Ascending aorta (tissue), 2 donors: ENCODE data around the gene SEPTIN2. TPM values are rescaled to one million over a fixed set of nuclear protein-coding genes. Genes with fewer than 3 reads are reported as not detected.
"Not testable (repeated sequence)": the region's sequence is repeated elsewhere in the genome, so short reads cannot be mapped to it uniquely, and the experiment has no call there.

ENCODE experiments used
- DNase-seq, 2 donors: peaks; one replicate each; pipeline ENCODE4 v3.0.0-alpha.2; 2019; ENCODE audit warnings: low spot score in 2 of 2
- H3K27ac ChIP-seq, 2 donors: fragments of 200-600 bp; sonication (generic); one replicate each; pipeline ENCODE4 v1.5.1; 2016 to 2017; ENCODE audit warnings: mild to moderate bottlenecking in 1 of 2
- H3K27me3 ChIP-seq: fragments of 200-600 bp; sonication (generic); one replicate; pipeline ENCODE4 v1.5.1; 2017
- H3K36me3 ChIP-seq, 2 donors: fragments of 200-600 bp; sonication (generic); one replicate each; pipeline ENCODE4 v1.5.1; 2016
- H3K4me1 ChIP-seq, 2 donors: fragments of 200-600 bp; sonication (generic); one replicate each; pipeline ENCODE4 v1.5.1; 2016 to 2017; ENCODE audit warnings: mild to moderate bottlenecking in 1 of 2
- H3K4me3 ChIP-seq, 2 donors: fragments of 200-600 bp; sonication (generic); one replicate each; pipeline ENCODE4 v1.5.1; 2016 to 2017; ENCODE audit warnings: mild to moderate bottlenecking in 1 of 2
- H3K9me3 ChIP-seq, 2 donors: fragments of 200-600 bp; sonication (generic); one replicate each; pipeline ENCODE4 v1.5.1; 2016
- intact Hi-C: fragments of 100-400 bp; cut with DNase I; formaldehyde crosslinking; loops from one replicate; pipeline ENCODE4 v1.15.1; 2023
- total RNA-seq: library from RNA; depleted of rRNA; stranded (reverse); fragments of >200 nt; gene quantifications from one replicate; pipeline ENCODE4 v1.1.0, GENCODE V29; 2016
- TF ChIP-seq, protein P1 (sequence below), 3 experiments: fragments of 200-600 bp in 2 of 3; fragments of 450-650 bp in 1 of 3; sonication (generic) in 2 of 3; IDR thresholded peaks; one replicate each; pipeline ENCODE4 v1.5.1; 2016 to 2019; ENCODE audit warnings: antibody characterized with exemption in 3 of 3, mild to moderate bottlenecking in 1 of 3, moderate library complexity in 1 of 3

Gene SEPTIN2
- total RNA-seq, 1 donor from 2014 or later, result 248 TPM

DNA sequence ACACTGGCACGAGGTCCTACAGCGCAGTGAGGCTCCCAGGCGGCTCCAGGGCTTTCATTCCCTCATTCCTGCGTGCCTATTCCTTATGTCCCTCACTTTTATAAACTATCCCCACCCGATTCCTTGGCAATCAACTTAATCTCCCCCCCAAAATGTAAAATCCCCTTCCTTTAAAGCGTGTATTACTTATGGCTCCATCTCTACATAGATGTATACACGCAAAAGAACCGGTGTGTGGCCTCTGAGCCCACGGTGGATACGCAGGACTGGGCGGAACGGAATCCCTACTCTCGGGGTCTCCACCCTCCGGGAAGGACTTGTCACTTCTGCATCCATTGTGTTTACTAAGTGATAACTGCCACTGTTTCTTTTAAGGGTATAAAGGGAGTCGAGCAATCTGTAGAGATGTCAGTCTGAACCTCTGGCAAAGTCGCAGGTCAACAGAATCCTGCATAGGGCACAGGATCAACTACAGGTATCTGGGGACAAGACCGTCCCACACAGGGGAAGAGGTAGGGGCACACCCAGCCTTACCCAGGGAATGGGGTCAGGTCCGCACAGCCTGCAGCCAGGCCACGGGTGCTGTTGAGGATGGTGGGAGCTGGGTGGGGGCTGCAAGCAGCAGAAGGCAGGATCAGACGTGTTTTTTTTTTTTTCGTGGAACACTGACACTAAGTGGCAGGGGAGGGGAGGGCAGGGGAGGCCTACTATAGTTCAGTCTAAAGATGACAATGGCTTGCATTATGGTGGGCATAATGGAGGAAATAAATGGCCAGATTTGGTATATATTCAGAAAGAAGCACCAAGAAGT, 42.3 kb upstream of the SEPTIN2 start:
- no peaks in the 10 kb centered on the region for H3K27me3 ChIP-seq
- DNase-seq, result no peak
- TF ChIP-seq, protein P1, sequence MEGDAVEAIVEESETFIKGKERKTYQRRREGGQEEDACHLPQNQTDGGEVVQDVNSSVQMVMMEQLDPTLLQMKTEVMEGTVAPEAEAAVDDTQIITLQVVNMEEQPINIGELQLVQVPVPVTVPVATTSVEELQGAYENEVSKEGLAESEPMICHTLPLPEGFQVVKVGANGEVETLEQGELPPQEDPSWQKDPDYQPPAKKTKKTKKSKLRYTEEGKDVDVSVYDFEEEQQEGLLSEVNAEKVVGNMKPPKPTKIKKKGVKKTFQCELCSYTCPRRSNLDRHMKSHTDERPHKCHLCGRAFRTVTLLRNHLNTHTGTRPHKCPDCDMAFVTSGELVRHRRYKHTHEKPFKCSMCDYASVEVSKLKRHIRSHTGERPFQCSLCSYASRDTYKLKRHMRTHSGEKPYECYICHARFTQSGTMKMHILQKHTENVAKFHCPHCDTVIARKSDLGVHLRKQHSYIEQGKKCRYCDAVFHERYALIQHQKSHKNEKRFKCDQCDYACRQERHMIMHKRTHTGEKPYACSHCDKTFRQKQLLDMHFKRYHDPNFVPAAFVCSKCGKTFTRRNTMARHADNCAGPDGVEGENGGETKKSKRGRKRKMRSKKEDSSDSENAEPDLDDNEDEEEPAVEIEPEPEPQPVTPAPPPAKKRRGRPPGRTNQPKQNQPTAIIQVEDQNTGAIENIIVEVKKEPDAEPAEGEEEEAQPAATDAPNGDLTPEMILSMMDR (IDR thresholded peaks at IDR 0.05), result no peak
- peaks cover 14 to 25% of the 10 kb centered on the region in 2 donors for H3K4me1 ChIP-seq
- H3K36me3 ChIP-seq, result peaks cover 0 to under 1% of the 10 kb centered on the region in 2 donors
- H3K27ac ChIP-seq, result peak overlapping the region; percentile 95 to 98
- intact Hi-C loops, result loop anchor here (2.0 to 10.0 kb wide), 4 partner anchors 83 to 279 kb away; partner anchors contain the start of genes FARP2, PASK and SNED1
- no peaks in the 10 kb centered on the region for H3K9me3 ChIP-seq
- H3K4me3 ChIP-seq, result peak overlapping the region; percentile 98 to 100

DNA sequence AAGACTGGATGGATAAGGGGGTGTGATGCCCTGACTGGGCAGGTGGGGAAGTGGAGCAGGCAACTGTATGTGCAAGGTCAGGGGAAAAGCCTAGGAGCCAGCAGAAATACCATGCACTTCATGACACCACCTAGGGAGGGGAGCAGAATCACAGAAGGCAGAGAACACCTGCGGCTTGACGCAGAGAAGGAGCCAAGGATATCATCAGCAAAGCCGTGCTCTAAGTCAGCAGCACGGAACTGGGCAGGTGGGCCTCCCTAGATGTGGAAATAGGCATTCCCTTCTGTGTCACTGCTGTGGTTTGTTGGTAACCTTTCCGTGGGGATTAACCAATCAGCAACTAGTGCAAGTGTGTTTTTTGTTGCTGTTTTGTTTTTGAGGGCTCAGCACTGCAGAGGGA, 41.6 kb upstream of the SEPTIN2 start:
- intact Hi-C loops, result loop anchor here (5.0 to 10.0 kb wide), 3 partner anchors 118 to 279 kb away; partner anchors contain the start of genes PASK and SNED1
- no peaks in the 10 kb centered on the region for H3K36me3 ChIP-seq
- H3K4me1 ChIP-seq, result peaks cover 14 to 21% of the 10 kb centered on the region in 2 donors
- no peaks in the 10 kb centered on the region for H3K9me3 ChIP-seq
- TF ChIP-seq, protein P1 (IDR thresholded peaks at IDR 0.05), result no peak
- H3K4me3 ChIP-seq, result no peak overlapping the region
- H3K27ac ChIP-seq, result no peak overlapping the region
- H3K27me3 ChIP-seq, result no peaks in the 10 kb centered on the region
- no peak for DNase-seq

DNA sequence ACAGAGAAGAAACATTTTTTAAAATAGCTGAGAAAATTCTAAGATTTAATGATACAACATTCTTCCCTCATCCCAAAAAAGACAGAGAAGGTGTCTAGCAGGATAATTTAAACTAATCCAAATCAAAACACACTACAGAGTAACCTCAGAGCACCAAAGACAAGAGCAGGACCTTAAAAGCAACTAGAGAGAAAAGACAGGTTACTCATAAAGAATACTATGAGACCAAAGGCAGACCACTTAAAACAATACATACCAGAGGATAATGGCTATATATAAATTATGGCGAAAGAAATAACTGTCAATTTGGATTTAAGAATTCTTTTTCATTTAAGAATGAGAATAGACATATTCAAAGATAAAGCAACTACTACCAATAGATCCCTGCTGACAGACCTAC, 40.2 kb upstream of the SEPTIN2 start:
- TF ChIP-seq, protein P1 (IDR thresholded peaks at IDR 0.05), result no peak
- Histone ChIP-seq H3K4me3 (no peak overlapping the region), H3K27ac (no peak overlapping the region), H3K9me3 (no peaks in the 10 kb centered on the region), H3K36me3 (no peaks in the 10 kb centered on the region), H3K4me1 (peaks cover 7 to 9% of the 10 kb centered on the region in 2 donors), H3K27me3 (no peaks in the 10 kb centered on the region)
- DNase-seq, result no peak
- intact Hi-C loops, result loop anchor here (10.0 kb wide), 1 partner anchor 281 kb away; the partner anchor contains the start of gene SNED1

DNA sequence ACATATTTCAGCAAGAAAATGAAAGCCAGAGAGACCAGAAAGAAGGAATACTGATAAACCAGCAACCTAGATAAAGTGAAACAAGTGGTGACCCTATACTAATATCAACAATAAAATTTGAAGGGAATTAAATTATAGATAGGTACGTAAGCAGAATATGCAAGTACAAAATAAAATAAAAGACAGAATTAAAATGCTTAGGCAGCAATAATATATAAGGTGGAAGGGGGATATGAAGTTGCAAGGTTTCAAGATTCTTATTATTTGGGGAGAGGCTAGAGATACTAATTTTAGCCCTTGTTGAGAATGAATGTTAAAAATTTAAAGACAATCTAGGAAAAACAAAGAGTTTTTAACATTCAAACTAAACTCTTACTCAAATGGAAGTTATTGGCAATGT, 39.8 kb upstream of the SEPTIN2 start:
- DNase-seq, result no peak
- intact Hi-C loops, result loop anchor here (10.0 kb wide), 1 partner anchor 281 kb away; the partner anchor contains the start of gene SNED1
- no peak overlapping the region for H3K4me3 ChIP-seq
- H3K36me3 ChIP-seq, result no peaks in the 10 kb centered on the region
- H3K27me3 ChIP-seq, result no peaks in the 10 kb centered on the region
- TF ChIP-seq, protein P1 (IDR thresholded peaks at IDR 0.05), result no peak
- peaks cover 4 to 5% of the 10 kb centered on the region in 2 donors for H3K4me1 ChIP-seq
- H3K27ac ChIP-seq, result no peak overlapping the region
- no peaks in the 10 kb centered on the region for H3K9me3 ChIP-seq

DNA sequence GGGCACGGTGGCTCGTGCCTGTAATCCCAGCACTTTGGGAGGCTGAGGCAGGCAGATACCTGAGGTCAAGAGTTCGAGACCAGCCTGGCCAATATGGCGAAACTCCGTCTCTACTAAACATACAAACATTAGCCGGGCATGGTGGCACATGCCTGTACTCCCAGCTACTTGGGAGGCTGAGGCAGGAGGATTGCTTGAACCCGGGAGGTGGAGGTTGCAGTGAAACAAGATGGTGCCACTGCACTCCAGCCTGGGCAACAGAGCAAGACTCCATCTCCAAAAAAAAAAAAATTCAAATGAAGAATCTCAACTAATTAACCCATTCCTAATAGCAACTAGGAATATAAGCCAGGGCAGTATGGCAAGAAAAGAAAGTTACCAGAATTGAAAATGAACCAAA, 37.4 kb upstream of the SEPTIN2 start:
- intact Hi-C loops, result loop anchor here (10.0 kb wide), 1 partner anchor 284 kb away; the partner anchor contains the start of gene SNED1
- H3K27ac ChIP-seq, H3K36me3 ChIP-seq, H3K27me3 ChIP-seq, DNase-seq, H3K4me1 ChIP-seq, H3K9me3 ChIP-seq, H3K4me3 ChIP-seq: not testable (repeated sequence)

DNA sequence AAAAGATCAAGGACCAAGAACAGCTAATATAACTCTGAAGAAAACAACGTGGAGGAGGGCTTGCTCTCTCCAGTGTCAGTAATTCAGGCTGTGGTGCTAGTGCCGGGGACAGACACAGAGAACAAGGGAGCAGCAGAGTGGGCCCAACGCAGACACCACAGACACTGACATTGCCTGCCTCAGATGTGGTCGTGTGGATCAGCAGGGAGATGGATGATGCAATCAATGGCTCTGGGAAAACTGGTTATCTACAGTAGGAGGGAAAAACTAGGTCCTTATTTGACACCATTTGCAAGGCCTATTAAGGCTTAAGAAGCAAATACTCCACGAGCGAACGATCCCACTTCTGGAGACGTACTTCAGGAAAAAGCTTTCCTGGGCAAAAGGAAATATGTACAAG, 36.3 kb upstream of the SEPTIN2 start:
- H3K27me3 ChIP-seq, result no peaks in the 10 kb centered on the region
- no peak overlapping the region for H3K27ac ChIP-seq
- H3K4me1 ChIP-seq, result no peaks in the 10 kb centered on the region
- intact Hi-C loops, result loop anchor here (10.0 kb wide), 1 partner anchor 285 kb away; the partner anchor contains the start of gene SNED1
- H3K36me3 ChIP-seq, result no peaks in the 10 kb centered on the region
- DNase-seq, result no peak
- no peaks in the 10 kb centered on the region for H3K9me3 ChIP-seq
- no peak overlapping the region for H3K4me3 ChIP-seq
- TF ChIP-seq, protein P1 (IDR thresholded peaks at IDR 0.05), result no peak
